ENCODE measurements around the gene MYDGF. TPM values are rescaled to one million over a fixed set of nuclear protein-coding genes. Genes with fewer than 3 reads are reported as not detected.

The MYDGF gene
- total RNA-seq, 3 donors from 2014 or later, result 50.2 to 85.9 (median 54.8) TPM

GRCh38 chr19:4609878-4610511 lies 60.1 kb downstream of the MYDGF start:
- Histone ChIP-seq H3K9me3 (no peaks in the 10 kb centered on the region), H3K36me3 (ENCODE audit: low read depth) (no peaks in the 10 kb centered on the region), H3K4me1 (ENCODE audit: low read depth) (no peaks in the 10 kb centered on the region), H3K4me3 (no peak overlapping the region)
- no peak for TF ChIP-seq CTCF (IDR thresholded peaks at IDR 0.05)
- ATAC-seq, result no peak
- intact Hi-C loops (cut with DNase I, micrococcal nuclease), result no loop called here
- DNase-seq, result no peak

Other genes with a start within 250 kb of the MYDGF start
- gene UBXN6, start 212.5 kb downstream of the MYDGF start, total RNA-seq, result 100 to 1,000 TPM in 1 of 3 donors, 10 to 100 TPM in 2; 79.1 to 104 (median 96.3) TPM
- gene HDGFL2, start 198.0 kb downstream of the MYDGF start, total RNA-seq, result 10 to 100 TPM; 35.6 to 49.2 (median 39.0) TPM
- gene PLIN4, start 151.9 kb downstream of the MYDGF start, total RNA-seq, result 10 to 100 TPM in 1 of 3 donors, 1 to 10 TPM in 2; 2.8 to 90.0 (median 3.4) TPM
- 1 to 10 TPM; 3.2 to 6.7 (median 4.5) TPM for gene PLIN5, start 135.1 kb downstream of the MYDGF start, total RNA-seq
- gene LRG1, start 130.3 kb downstream of the MYDGF start, total RNA-seq, result 10 to 100 TPM in 2 of 3 donors, 1 to 10 TPM in 1; 7.9 to 25.0 (median 22.8) TPM
- 1 to 10 TPM; 2.5 to 8.4 (median 5.9) TPM for gene SEMA6B, start 110.7 kb downstream of the MYDGF start, total RNA-seq
- 10 to 100 TPM in 2 of 3 donors, 1 to 10 TPM in 1; 5.1 to 47.6 (median 10.7) TPM for gene TNFAIP8L1, start 30.8 kb downstream of the MYDGF start, total RNA-seq
- gene DPP9, start 53.5 kb upstream of the MYDGF start, total RNA-seq, result 10 to 100 TPM; 67.8 to 89.3 (median 74.0) TPM
- gene FEM1A, start 121.4 kb upstream of the MYDGF start, total RNA-seq, result 10 to 100 TPM; 10.5 to 15.2 (median 11.4) TPM
- 10 to 100 TPM; 24.1 to 37.4 (median 26.4) TPM for gene TICAM1, start 161.4 kb upstream of the MYDGF start, total RNA-seq
- 100 to 1,000 TPM in 2 of 3 donors, 10 to 100 TPM in 1; 77.3 to 125 (median 108) TPM for gene PLIN3, start 197.3 kb upstream of the MYDGF start, total RNA-seq
- gene ARRDC5, start 232.6 kb upstream of the MYDGF start, total RNA-seq, result under 1 TPM in 2 of 3 donors, not detected in 1; 0.22 to 0.70 TPM
- 10 to 100 TPM in 1 of 3 donors, 1 to 10 TPM in 2; 3.2 to 13.4 (median 4.2) TPM for gene UHRF1, start 239.2 kb upstream of the MYDGF start, total RNA-seq